Peyer's patch (tissue), 4 donors: ENCODE measurements around the gene TMUB1. TPM values are rescaled to one million over a fixed set of nuclear protein-coding genes. Genes with fewer than 3 reads are reported as not detected.

Experiments used
- DNase-seq, 3 donors: peaks; one replicate each; pipeline ENCODE4 v3.0.0-alpha.2; 2017 to 2019
- H3K27ac ChIP-seq, 4 donors: fragments of 200-600 bp; sonication (generic); one replicate each; pipeline ENCODE4 v1.5.1; 2016 to 2019
- H3K27me3 ChIP-seq, 2 donors: fragments of 200-600 bp; sonication (generic); one replicate each; pipeline ENCODE4 v1.5.1; 2019
- H3K36me3 ChIP-seq, 3 donors: fragments of 200-600 bp; sonication (generic); one replicate each; pipeline ENCODE4 v1.5.1; 2016 to 2019
- H3K4me1 ChIP-seq, 4 donors: fragments of 200-600 bp; sonication (generic); one replicate each; pipeline ENCODE4 v1.5.1; 2016 to 2019
- H3K4me3 ChIP-seq, 4 donors: fragments of 200-600 bp; sonication (generic); 1 replicate in 3 of 4; 2 replicates in 1 of 4; pipeline ENCODE4 v1.5.1; 2016 to 2019; ENCODE audit warnings: mild to moderate bottlenecking in 1 of 4
- H3K9me3 ChIP-seq, 4 donors: fragments of 200-600 bp; sonication (generic); one replicate each; pipeline ENCODE4 v1.5.1; 2016 to 2019; ENCODE audit warnings: mild to moderate bottlenecking in 1 of 4
- POLR2A ChIP-seq, 2 donors: fragments of 450-650 bp; IDR thresholded peaks; one replicate each; pipeline ENCODE4 v1.5.1; 2017; ENCODE audit warnings: antibody characterized with exemption in 2 of 2, mild to moderate bottlenecking in 2 of 2, moderate library complexity in 2 of 2
- total RNA-seq, 4 donors: library from RNA; depleted of rRNA; stranded (reverse); fragments of >200 nt; gene quantifications; one replicate each; pipeline ENCODE4 v1.1.0, GENCODE V29; 2016
- TF ChIP-seq, protein P1 (sequence below), 6 experiments: fragments of 450-650 bp in 4 of 6; fragments of 200-600 bp in 2 of 6; sonication (generic) in 1 of 6; IDR thresholded peaks; one replicate each; pipeline ENCODE4 v1.5.1; 2017 to 2019; ENCODE audit warnings: antibody characterized with exemption in 6 of 6, mild to moderate bottlenecking in 3 of 6, moderate library complexity in 1 of 6

TMUB1 gene
- total RNA-seq, 4 donors from 2014 or later, result 38.0 to 113 (median 100) TPM

DNA sequence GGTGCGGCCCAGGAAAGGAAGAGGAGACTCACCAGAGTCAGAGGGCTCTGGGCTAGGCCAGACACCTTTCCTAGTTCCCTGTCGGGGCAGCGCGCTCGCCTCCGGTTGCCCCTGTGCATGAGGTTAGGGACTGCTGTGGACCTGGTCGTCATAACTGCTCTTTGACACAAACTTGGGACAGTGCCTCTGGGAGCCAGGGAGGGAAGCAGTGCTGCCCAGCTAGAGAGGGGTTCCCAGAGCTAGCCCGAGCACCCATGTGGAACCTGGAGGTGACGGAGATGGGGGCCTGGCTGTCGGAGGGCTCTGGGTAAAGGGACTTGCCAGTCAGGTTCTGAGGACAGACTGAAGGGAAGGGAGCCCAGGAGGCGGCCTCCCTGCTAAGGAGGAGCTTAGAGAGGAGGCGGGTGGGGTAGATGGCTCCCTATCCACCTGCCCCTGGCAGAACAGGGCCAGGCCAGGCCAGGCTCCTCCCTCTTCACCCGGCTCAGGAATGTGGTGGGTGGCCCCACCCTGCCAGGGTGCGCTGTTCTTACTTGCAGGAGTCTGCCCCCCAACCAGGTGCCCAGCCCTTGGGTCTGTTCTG is 32.6 kb upstream of the TMUB1 start:
- H3K9me3 ChIP-seq, result no peaks in the 10 kb centered on the region
- H3K27ac ChIP-seq, result no peak overlapping the region
- TF ChIP-seq POLR2A (IDR thresholded peaks at IDR 0.05), result no peak
- TF ChIP-seq, protein P1, sequence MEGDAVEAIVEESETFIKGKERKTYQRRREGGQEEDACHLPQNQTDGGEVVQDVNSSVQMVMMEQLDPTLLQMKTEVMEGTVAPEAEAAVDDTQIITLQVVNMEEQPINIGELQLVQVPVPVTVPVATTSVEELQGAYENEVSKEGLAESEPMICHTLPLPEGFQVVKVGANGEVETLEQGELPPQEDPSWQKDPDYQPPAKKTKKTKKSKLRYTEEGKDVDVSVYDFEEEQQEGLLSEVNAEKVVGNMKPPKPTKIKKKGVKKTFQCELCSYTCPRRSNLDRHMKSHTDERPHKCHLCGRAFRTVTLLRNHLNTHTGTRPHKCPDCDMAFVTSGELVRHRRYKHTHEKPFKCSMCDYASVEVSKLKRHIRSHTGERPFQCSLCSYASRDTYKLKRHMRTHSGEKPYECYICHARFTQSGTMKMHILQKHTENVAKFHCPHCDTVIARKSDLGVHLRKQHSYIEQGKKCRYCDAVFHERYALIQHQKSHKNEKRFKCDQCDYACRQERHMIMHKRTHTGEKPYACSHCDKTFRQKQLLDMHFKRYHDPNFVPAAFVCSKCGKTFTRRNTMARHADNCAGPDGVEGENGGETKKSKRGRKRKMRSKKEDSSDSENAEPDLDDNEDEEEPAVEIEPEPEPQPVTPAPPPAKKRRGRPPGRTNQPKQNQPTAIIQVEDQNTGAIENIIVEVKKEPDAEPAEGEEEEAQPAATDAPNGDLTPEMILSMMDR (IDR thresholded peaks at IDR 0.05), result no peak
- DNase-seq, result peak in 1 of 3 donors; percentile 60
- peaks cover 0 to 22% (median 4%) of the 10 kb centered on the region in 4 donors for H3K4me1 ChIP-seq
- H3K27me3 ChIP-seq, result no peaks in the 10 kb centered on the region
- H3K4me3 ChIP-seq, result peak overlapping the region in 3 of 4 donors; percentile 5 to 48 (median 40)
- peaks cover 0 to 42% (median 0%) of the 10 kb centered on the region in 3 donors for H3K36me3 ChIP-seq

DNA sequence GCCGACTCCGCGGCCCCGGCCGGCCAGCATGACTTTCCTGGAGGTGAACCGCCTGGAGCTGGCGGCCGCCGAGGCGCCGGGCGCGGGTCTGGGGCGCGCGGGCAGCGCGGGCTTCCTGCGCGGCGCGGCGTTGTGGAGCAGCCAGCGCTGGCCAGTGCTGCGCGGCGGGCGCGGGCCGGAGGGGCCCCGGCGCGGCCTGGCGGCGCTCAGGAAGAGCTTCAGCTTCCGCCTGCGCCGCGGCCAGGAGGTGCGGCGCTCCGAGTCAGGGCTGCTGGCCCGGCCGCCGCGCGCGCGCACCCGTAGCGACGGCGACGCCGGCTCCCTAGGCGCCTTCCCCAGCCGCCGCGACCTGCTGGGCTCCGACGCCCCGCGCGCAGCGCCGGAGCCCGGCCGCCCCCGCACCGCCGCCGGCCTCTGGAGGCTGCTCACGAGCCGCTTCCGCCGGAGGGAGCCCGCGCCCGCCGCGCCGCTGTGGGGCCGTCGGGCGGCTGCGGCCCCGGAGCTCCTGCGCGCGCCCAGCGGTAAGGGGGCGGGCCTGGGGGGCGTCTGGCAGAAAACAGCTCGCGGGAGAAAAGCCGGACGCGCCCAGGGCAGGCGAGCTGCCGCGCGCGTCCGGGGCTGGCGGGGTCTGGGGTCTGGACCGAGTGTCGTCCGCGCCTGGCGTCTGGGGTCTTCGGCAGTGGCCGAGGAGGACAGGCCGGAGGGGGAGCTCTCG is 32.0 kb upstream of the TMUB1 start:
- peaks cover 0 to 28% (median 4%) of the 10 kb centered on the region in 4 donors for H3K4me1 ChIP-seq
- H3K4me3 ChIP-seq, result peak overlapping the region in 3 of 4 donors; percentile 5 to 48 (median 40)
- peaks cover 0 to 35% (median 0%) of the 10 kb centered on the region in 3 donors for H3K36me3 ChIP-seq
- TF ChIP-seq, protein P1 (IDR thresholded peaks at IDR 0.05), result peak in 1 of 6 experiments; percentile 4
- TF ChIP-seq POLR2A (IDR thresholded peaks at IDR 0.05), result no peak
- H3K27me3 ChIP-seq, result no peaks in the 10 kb centered on the region
- DNase-seq, result no peak
- no peak overlapping the region for H3K27ac ChIP-seq
- H3K9me3 ChIP-seq, result no peaks in the 10 kb centered on the region

DNA sequence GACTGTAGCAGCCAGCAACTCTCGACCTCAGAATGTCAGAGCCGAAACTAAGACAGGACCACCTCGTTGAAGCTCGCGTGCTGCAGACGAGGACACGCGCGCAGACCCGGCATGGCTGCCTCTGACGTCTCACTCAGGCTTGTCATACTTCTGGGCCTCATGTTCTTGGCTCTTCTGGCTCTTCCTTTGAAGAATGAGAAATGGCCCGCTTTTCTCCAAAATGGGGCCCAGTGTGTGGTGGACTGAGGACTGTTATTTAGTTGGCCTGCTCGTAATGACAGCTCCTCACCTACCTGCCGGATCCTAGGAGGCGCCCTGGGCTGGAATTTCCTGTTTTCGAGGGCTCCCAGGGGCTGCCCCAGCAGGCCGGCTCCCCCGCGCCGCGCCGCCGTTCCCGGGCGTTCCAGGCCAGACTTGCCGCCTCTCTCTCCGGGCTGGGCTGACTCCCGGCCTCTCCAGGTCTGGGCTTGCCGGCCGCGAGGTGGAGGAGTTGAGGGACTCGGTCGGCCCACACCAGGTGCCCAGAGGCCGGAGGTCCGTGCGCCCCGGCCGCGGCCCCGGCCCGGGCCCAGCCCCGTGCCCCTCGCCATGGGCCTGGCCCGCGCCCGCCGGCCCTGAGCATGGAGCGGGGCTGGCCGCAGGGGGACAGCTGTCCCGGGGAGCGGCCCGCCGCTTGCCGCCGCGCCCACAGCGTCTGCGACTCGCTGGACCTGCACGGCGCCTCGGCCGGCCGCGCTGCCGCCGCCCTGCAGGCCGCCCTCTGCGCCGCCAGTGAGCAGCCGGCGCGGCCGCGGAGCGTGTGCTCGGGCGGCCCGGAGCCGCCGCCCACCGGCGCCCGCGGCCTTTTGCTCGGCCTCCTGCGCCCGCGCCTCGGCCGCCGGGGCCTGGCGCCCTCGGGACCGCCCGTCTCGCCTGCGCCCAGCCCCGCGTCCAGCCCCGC is 31.1 kb upstream of the TMUB1 start:
- H3K4me3 ChIP-seq, result peak overlapping the region in 3 of 4 donors; percentile 34 to 48 (median 40)
- H3K27me3 ChIP-seq, result no peaks in the 10 kb centered on the region
- no peak for DNase-seq
- peaks cover 0 to 27% (median 0%) of the 10 kb centered on the region in 3 donors for H3K36me3 ChIP-seq
- TF ChIP-seq POLR2A (IDR thresholded peaks at IDR 0.05), result no peak
- TF ChIP-seq, protein P1 (IDR thresholded peaks at IDR 0.05), result no peak
- H3K9me3 ChIP-seq, result no peaks in the 10 kb centered on the region
- H3K27ac ChIP-seq, result no peak overlapping the region
- peaks cover 0 to 34% (median 4%) of the 10 kb centered on the region in 4 donors for H3K4me1 ChIP-seq

DNA sequence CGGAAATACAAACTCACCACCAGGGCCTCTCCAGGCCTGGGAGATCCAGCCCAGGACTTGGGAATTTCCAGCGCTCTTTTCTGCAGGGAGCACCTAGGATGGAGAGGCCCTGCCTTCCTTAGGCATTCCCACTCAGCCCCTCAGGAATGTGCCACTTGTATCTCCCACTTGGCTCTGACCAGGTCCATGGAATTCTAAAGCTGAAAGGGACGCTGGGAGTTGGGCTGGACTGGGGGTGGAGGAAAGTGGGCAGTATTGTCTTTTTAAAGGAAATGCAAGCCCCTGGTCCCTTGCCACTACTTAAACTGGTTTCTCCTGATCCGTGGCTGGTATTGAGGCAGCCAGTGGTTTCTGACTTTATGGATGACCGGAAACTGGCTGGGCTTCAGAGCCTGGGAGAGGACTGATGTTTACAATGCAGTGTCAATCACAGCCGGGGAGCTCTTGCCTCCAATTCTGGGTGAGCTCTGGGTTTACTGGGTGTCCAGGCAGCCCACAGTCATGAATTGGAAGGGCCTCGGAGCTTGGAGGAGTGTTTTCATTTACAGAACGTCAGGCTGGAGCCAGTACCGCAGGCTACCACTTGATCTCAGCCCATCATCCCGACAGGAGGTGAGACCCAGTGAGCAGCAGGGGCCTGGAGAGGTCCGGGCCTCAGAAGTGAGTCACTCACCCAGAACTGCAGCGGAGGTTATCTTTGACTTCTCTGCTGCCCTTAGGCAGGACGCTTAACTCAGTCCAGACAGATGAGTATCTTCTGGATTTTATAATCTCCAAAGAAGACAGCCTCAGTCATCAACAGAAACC is 30.3 kb upstream of the TMUB1 start:
- no peak overlapping the region for H3K27ac ChIP-seq
- no peak for DNase-seq
- H3K36me3 ChIP-seq, result peaks cover 0 to 18% (median 0%) of the 10 kb centered on the region in 3 donors
- peaks cover 0 to 34% (median 4%) of the 10 kb centered on the region in 4 donors for H3K4me1 ChIP-seq
- no peak overlapping the region for H3K4me3 ChIP-seq
- H3K9me3 ChIP-seq, result no peaks in the 10 kb centered on the region
- no peaks in the 10 kb centered on the region for H3K27me3 ChIP-seq
- TF ChIP-seq, protein P1 (IDR thresholded peaks at IDR 0.05), result no peak
- no peak for TF ChIP-seq POLR2A (IDR thresholded peaks at IDR 0.05)
